HG02759 (cell line): Measurements from ENCODE around the gene SAV1.
"Not testable (repeated sequence)": the region's sequence is repeated elsewhere in the genome, so short reads cannot be mapped to it uniquely, and the experiment has no call there.

Source experiments
- ATAC-seq: cut with Tn5 transposase; IDR thresholded peaks from one replicate; pipeline ENCODE4 v1.9.1; 2021; ENCODE audit warnings: mild to moderate bottlenecking, moderate library complexity; ENCODE audit not compliant: unreplicated experiment

Gene SAV1

GRCh38 chr14:50667996-50668825 lies at the start of gene SAV1:
SAV1 (minus strand) TSS chr14:50668306; CDS start chr14:50667967, 339 bp downstream.
- ATAC-seq, result peak; percentile 63

- ATAC-seq, result no peak
Measured at GRCh38 chr14:50717811-50718210, 49.7 kb upstream of the SAV1 start.

- ATAC-seq, result no peak
Measured at GRCh38 chr14:50714450-50715073, 46.5 kb upstream of the SAV1 start.

DNA sequence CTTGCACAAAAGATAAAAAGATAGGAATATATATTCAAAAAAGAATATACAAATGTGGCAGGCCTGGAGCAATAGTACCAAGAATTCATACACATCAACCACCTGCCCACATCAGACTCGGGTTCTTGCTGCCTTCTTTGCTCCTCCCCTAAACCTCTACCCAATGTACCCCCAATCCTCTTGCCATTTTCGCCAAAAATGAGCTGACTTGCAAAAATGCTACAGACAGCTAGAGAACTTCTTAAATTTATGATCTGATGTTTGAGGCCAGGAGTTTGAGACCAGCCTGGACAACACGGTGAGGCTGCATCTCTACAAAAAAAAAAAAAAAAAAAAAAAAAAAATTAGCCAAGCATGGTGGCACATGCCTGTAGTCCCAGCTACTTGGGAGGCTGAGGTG lies 42.9 kb upstream of the SAV1 start:
- no peak for ATAC-seq

DNA sequence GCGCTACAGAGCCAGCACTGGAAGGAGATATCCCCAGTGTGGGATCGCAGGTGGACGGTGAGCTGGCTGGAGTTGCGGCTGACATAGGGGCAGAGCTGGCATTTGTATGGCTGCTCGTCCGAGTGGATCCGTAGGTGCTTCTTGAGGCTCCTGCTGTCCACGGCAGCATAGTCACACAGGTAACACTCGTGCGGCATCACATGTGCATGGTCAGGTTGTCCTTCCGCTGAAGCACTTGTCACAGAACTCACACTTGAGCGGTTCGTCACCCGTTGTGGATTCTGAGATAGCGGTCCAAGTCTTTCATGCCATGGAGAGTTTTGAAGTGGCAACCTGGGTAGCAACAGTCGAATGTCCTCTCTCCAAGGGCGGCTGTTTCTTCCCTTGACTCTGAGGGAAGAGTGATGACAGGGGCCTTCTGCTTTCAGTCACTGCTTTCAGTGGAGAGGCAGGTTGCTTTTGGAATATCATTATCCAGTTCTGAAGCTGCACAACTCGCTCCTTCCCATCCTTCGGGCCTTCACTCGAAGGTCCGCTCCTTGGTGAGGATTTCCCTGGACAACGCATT lies 37.0 kb upstream of the SAV1 start:
- no peak for ATAC-seq

- ATAC-seq, result no peak
Measured at GRCh38 chr14:50704454-50705010, 36.4 kb upstream of the SAV1 start.

- no peak for ATAC-seq
Measured at GRCh38 chr14:50697659-50698290, 29.7 kb upstream of the SAV1 start.

DNA sequence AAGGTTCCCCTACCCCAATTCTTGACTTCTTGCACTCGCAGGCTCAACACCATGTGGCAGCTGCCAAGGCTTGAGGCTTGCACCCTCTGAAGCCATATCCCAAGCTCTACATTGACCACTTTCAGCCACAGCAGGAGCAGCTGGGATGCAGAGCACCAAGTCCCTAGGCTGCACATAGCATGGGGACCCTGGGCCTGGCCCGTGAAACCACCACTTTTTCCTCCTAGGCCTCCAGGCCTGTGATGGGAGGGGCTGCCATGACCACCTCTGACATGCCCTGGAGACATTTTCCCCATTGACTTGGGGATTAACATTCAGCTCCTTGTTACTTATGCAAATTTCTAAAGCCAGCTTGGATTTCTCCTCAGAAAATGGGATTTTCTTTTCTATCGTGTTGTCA lies 26.2 kb upstream of the SAV1 start:
- ATAC-seq, result not testable (repeated sequence)

GRCh38 chr14:50688875-50689274 lies 20.8 kb upstream of the SAV1 start:
- no peak for ATAC-seq

DNA sequence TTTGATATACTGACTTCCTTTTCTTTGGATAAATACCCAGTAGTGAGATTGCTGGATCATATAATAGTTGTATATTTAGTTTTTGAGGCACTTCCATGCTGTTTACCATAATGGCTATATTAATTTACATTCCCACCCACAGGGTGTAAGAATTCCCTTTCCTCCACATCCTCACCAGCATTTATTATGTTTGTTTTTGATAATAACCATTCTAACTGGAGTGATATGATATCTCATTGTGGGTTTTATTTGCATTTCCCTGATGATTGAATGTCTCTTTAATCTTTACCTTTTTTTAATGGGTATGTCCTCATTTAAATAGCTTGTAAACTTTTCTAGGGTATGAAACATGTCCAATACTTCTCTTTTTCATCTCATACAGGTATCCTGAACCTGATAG lies 11.6 kb upstream of the SAV1 start:
- no peak for ATAC-seq

DNA sequence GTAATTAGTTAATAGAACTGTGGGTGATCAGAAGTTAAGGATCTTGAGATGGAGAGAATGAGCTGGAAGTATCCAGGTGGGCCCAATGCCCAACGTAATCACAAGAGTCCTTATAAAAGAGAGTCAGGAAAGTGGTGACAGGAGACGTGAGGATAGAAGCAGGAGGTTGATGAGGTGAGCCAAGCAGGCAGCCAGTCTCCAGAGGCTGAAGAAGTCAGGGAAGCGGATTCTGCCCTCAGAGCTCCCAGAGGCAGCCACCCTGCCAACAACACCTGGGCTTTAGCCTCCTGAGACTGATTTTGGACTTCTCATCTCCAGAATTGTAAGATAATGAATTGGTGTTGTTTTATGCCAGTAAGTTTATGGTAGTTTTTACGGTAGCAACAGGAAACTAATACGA lies 10.1 kb upstream of the SAV1 start:
- ATAC-seq, result no peak

DNA sequence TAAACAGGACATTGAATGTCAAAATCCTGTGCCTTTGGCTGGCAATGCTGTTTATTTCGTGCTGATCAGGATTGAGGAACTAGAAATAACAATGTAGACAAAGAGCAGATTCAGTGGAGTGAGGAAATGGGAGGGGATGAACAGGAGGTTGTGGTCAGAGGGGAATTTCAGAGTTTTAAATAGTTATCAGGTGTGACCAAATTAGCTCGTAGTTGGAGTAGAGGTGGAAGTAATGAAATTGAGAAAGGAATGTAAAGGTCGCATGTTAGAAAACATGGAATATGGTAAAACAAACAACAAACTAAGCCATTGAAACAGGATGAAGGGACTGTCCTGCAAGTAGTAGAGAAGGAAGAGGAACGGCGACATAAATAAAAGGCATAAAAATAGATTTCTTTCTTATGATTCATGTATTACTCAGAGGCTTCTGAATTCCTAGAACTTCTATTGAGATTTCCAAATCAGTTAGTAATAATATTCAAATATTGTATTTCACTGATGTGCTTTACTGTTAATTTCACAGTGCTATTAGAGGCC lies 9.5 kb upstream of the SAV1 start:
- ATAC-seq, result peak; percentile 69

GRCh38 chr14:50676814-50677516 lies 8.9 kb upstream of the SAV1 start:
- ATAC-seq, result peak; percentile 51

- no peak for ATAC-seq
Measured at GRCh38 chr14:50675597-50675996, 7.5 kb upstream of the SAV1 start.

GRCh38 chr14:50670866-50671256 lies 2.8 kb upstream of the SAV1 start:
- no peak for ATAC-seq

GRCh38 chr14:50670196-50670865 lies 2.2 kb upstream of the SAV1 start:
- no peak for ATAC-seq

DNA sequence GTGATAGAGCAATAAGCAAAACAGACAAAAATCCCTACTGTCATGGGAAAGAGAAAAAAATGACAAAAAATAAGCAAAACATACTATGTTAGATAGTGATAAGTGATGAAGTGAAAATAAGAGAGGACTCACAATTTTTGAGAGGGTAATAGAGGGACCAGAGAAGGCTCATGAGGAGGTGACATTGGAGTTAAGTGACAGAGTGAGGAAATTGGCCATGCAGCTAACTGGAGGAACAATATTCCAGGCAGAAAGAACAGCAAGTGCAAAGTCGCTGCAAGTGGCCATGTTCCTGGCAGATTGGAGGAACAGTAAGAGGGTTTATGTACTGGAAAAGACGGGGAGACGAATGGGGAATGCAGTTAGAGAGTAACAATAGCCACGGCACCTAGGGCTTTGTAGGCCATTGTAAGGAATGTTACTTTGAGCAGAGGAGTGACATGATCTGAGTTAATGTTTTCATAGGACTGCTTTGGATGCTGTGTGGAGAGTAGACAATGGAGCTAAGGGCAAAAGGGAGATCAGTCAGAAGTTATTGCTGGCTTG lies 1.4 kb upstream of the SAV1 start:
- ATAC-seq, result no peak

GRCh38 chr14:50668826-50669143 lies 679 bp upstream of the SAV1 start:
- ATAC-seq, result no peak

- peak; percentile 59 for ATAC-seq
Measured at GRCh38 chr14:50667684-50667995, 466 bp downstream of the SAV1 start.
